ENCODE measurements around the gene KIAA1549. TPM values are rescaled to one million over a fixed set of nuclear protein-coding genes. Genes with fewer than 3 reads are reported as not detected.
"Not testable (repeated sequence)": the region's sequence is repeated elsewhere in the genome, so short reads cannot be mapped to it uniquely, and the experiment has no call there.

The KIAA1549 gene
- 1 to 10 TPM in 4 of 5 donors, under 1 TPM in 1; 0.87 to 7.8 (median 3.1) TPM for total RNA-seq
- under 1 TPM; 0.15 to 0.56 (median 0.28) TPM for polyA plus RNA-seq
- long read RNA-seq, donor 1: 0 reads
- long read RNA-seq, donor 2: 0 reads
- long read RNA-seq, donor 3: 0 reads
- long read RNA-seq, donor 4: 0 reads
- long read RNA-seq, donor 5: 0 reads
- long read RNA-seq, donor 6: 0 reads
- long read RNA-seq, donor 7: 0 reads
- long read RNA-seq, donor 8: 0 reads
- long read RNA-seq, donor 9: 0 reads
- long read RNA-seq, donor 10: 0 reads

GRCh38 chr7:138981332-138982203 is at the start of gene KIAA1549:
KIAA1549 (minus strand) TSS chr7:138981389; CDS start chr7:138981269, 120 bp downstream.
- H3K4me1 ChIP-seq: peaks cover 10 to 25% (median 21%) of the 10 kb centered on the region in 4 donors
- TF ChIP-seq POLR2A (IDR thresholded peaks at IDR 0.05) (no peak), CTCF (IDR thresholded peaks at IDR 0.05) (peak in 1 of 7 experiments; percentile 49), EP300 (IDR thresholded peaks at IDR 0.05) (no peak), POLR2AphosphoS5 (IDR thresholded peaks at IDR 0.05) (no peak)
- intact Hi-C loops (cut with DNase I; ENCODE audit: low total_unique reads): loop anchor here (10.0 kb wide), 1 partner anchor 97 kb away; no protein-coding TSS in a partner anchor
- 1 to 7% (median 2%) methylated on average over 20 to 99 of the region's 105 CpGs for WGBS, 5 donors
- H3K36me3 ChIP-seq: no peaks in the 10 kb centered on the region
- DNase-seq: peak; percentile 77 to 94
- peak within 1 kb of the TSS; percentile 44 to 71 (median 64) for H3K27ac ChIP-seq
- H3K9me3 ChIP-seq: no peaks in the 10 kb centered on the region
- H3K27me3 ChIP-seq: peaks cover 0 to 20% (median 0%) of the 10 kb centered on the region in 3 donors
- H3K4me3 ChIP-seq: peak within 1 kb of the TSS; percentile 59 to 86 (median 67)

GRCh38 chr7:139029353-139029752 is 48.2 kb upstream of the KIAA1549 start:
- 90 to 94% (median 92%) methylated on average over 3 of the region's 3 CpGs for WGBS, 5 donors
- H3K4me1 ChIP-seq: peaks cover 0 to 10% (median 4%) of the 10 kb centered on the region in 4 donors
- no peak overlapping the region for H3K4me3 ChIP-seq
- DNase-seq: no peak
- no peaks in the 10 kb centered on the region for H3K9me3 ChIP-seq
- intact Hi-C loops (cut with DNase I; ENCODE audit: low total_unique reads): no loop called here
- peaks cover 4 to 92% (median 71%) of the 10 kb centered on the region in 4 donors for H3K36me3 ChIP-seq
- no peaks in the 10 kb centered on the region for H3K27me3 ChIP-seq
- H3K27ac ChIP-seq: no peak overlapping the region
- no peak for TF ChIP-seq POLR2AphosphoS5 (IDR thresholded peaks at IDR 0.05)
- TF ChIP-seq POLR2A (IDR thresholded peaks at IDR 0.05): no peak
- TF ChIP-seq EP300 (IDR thresholded peaks at IDR 0.05): no peak
- TF ChIP-seq CTCF (IDR thresholded peaks at IDR 0.05): no peak

- WGBS, 5 donors: 83 to 94% (median 90%) methylated on average over 6 of the region's 6 CpGs
- DNase-seq: no peak
- Histone ChIP-seq H3K27me3 (no peaks in the 10 kb centered on the region), H3K4me1 (no peaks in the 10 kb centered on the region), H3K4me3 (no peak overlapping the region), H3K9me3 (no peaks in the 10 kb centered on the region), H3K27ac (no peak overlapping the region), H3K36me3 (peaks cover 4 to 94% (median 80%) of the 10 kb centered on the region in 4 donors)
- intact Hi-C loops (cut with DNase I; ENCODE audit: low total_unique reads): no loop called here
- TF ChIP-seq POLR2AphosphoS5 (IDR thresholded peaks at IDR 0.05): no peak
- no peak for TF ChIP-seq CTCF (IDR thresholded peaks at IDR 0.05)
- TF ChIP-seq EP300 (IDR thresholded peaks at IDR 0.05): no peak
- TF ChIP-seq POLR2A (IDR thresholded peaks at IDR 0.05): no peak
These were observed 45.4 kb upstream of the KIAA1549 start for GRCh38 chr7:139026551-139026950.

GRCh38 chr7:139025861-139026260 is 44.7 kb upstream of the KIAA1549 start:
- intact Hi-C loops (cut with DNase I; ENCODE audit: low total_unique reads); H3K9me3 ChIP-seq; H3K4me1 ChIP-seq; H3K27ac ChIP-seq; DNase-seq; H3K4me3 ChIP-seq; H3K27me3 ChIP-seq: not testable (repeated sequence)
- WGBS, 5 donors: 82 to 92% (median 90%) methylated on average over 5 of the region's 5 CpGs
- peaks cover 4 to 87% (median 77%) of the 10 kb centered on the region in 4 donors for H3K36me3 ChIP-seq

All from stomach (tissue), 19 donors.